Endothelial cell of umbilical vein (primary cell): ENCODE data around the gene MAP3K13. TPM values are rescaled to one million over a fixed set of nuclear protein-coding genes. Genes with fewer than 3 reads are reported as not detected.

Source experiments
- BruUV-seq: library from RNA; stranded (reverse); fragments of 400-500 nt; replicated peaks from 2 replicates; lab custom pipeline; 2021; lab: Mats Ljungman, UMichigan
- CTCF ChIA-PET: fragments of 300-600, 350-600 bp; sonication (Branson Sonifier 250); formaldehyde crosslinking; loops from one replicate; lab custom pipeline; 2021; ENCODE audit warnings: antibody characterized with exemption, inconsistent platforms; lab: Charles Lee
- POLR2A ChIA-PET: fragments of 300-600, 350-600 bp; sonication (Branson Sonifier 250); formaldehyde crosslinking; loops from one replicate; lab custom pipeline; 2021; ENCODE audit warnings: antibody characterized with exemption, inconsistent platforms; lab: Charles Lee
- DNase-seq: peaks from one replicate; pipeline ENCODE4 v3.0.0-alpha.2; 2011; ENCODE audit warnings: low read depth, low spot score
- FAIRE-seq: peaks from 2 replicates; lab custom pipeline; 2011; peaks lifted over from hg19 to GRCh38; lab: Jason Lieb, UNC
- H2AFZ ChIP-seq: 2 replicates; pipeline ENCODE4 v1.6.0; 2012; ENCODE audit warnings: low read depth, low read length, control low read depth, inconsistent platforms
- H3K27ac ChIP-seq: 2 replicates; pipeline ENCODE4 v1.5.1; 2011; ENCODE audit warnings: low read depth, mild to moderate bottlenecking, control low read depth, low read length, moderate library complexity; ENCODE audit not compliant: insufficient read depth
- H3K27me3 ChIP-seq, 2 experiments: 2 replicates each; pipeline versions ENCODE4 v1.6.0 to v1.6.1; 2011; ENCODE audit warnings: low read length in 2 of 2, mixed read lengths in 1 of 2; ENCODE audit not compliant: control insufficient read depth in 2 of 2, insufficient read depth in 2 of 2
- H3K36me3 ChIP-seq, 2 experiments: 2 replicates in 1 of 2; 3 replicates in 1 of 2; pipeline ENCODE4 v1.5.1; 2011; ENCODE audit warnings: low read length in 2 of 2, mild to moderate bottlenecking in 1 of 2, moderate library complexity in 1 of 2; ENCODE audit not compliant: control insufficient read depth in 2 of 2, insufficient read depth in 2 of 2; ENCODE audit errors: extremely low read depth in 1 of 2
- H3K4me1 ChIP-seq: 3 replicates; pipeline ENCODE4 v1.5.1; 2011; ENCODE audit warnings: mild to moderate bottlenecking, low read length; ENCODE audit not compliant: control insufficient read depth, insufficient read depth; ENCODE audit errors: extremely low read depth
- H3K4me2 ChIP-seq: 2 replicates; pipeline ENCODE4 v1.6.1; 2011; ENCODE audit warnings: low read length, control low read depth, mixed read lengths; ENCODE audit not compliant: insufficient read depth
- H3K4me3 ChIP-seq, 3 experiments: fragments of 200-600 bp in 1 of 3; sonication (generic), shearing (Covaris generic) in 1 of 3; replicated peaks in 1 of 3; 2 replicates each; pipeline ENCODE4 v1.5.1; 2011 to 2016; ENCODE audit warnings: control low read depth in 3 of 3, low read length in 3 of 3, mild to moderate bottlenecking in 2 of 3, inconsistent platforms in 1 of 3, low read depth in 1 of 3, moderate library complexity in 1 of 3; ENCODE audit not compliant: insufficient read depth in 1 of 3
- H3K79me2 ChIP-seq: 2 replicates; pipeline ENCODE4 v1.6.0; 2012; ENCODE audit warnings: low read length, inconsistent platforms; ENCODE audit not compliant: control insufficient read depth, insufficient read depth
- H3K9ac ChIP-seq: replicated peaks from 2 replicates; pipeline ENCODE3; 2011; ENCODE audit warnings: low read length, control low read depth; ENCODE audit not compliant: insufficient read depth; ENCODE audit errors: extremely low read depth
- H3K9me1 ChIP-seq: replicated peaks from 3 replicates; pipeline ENCODE4 v1.6.0; 2011; ENCODE audit warnings: mild to moderate bottlenecking, low read length; ENCODE audit not compliant: control insufficient read depth, insufficient read depth; ENCODE audit errors: extremely low read depth
- H3K9me3 ChIP-seq: replicated peaks from 2 replicates; pipeline ENCODE4 v1.5.1; 2012; ENCODE audit warnings: low read length, inconsistent platforms; ENCODE audit not compliant: control insufficient read depth, insufficient read depth
- H4K20me1 ChIP-seq: replicated peaks from 2 replicates; pipeline ENCODE3; 2011; ENCODE audit warnings: mild to moderate bottlenecking, low read length; ENCODE audit not compliant: control insufficient read depth, insufficient read depth; ENCODE audit errors: extremely low read depth
- CTCF ChIP-seq, 2 donors: IDR thresholded peaks; 1 replicate in 1 of 2; 2 replicates in 1 of 2; pipeline ENCODE4 v1.5.1; 2011; ENCODE audit warnings: low read length in 2 of 2, mild to moderate bottlenecking in 2 of 2, moderate library complexity in 2 of 2, control low read depth in 1 of 2, inconsistent platforms in 1 of 2, low read depth in 1 of 2; ENCODE audit not compliant: insufficient read depth in 1 of 2; ENCODE audit errors: extremely low read depth in 1 of 2
- EZH2 ChIP-seq: IDR thresholded peaks from 2 replicates; pipeline ENCODE4 v1.6.1; 2012; ENCODE audit warnings: borderline replicate concordance, low read depth, mild to moderate bottlenecking, moderate library complexity, low read length, inconsistent platforms; ENCODE audit not compliant: severe bottlenecking
- FOS ChIP-seq: IDR thresholded peaks from 2 replicates; pipeline ENCODE4 v1.6.1; 2011; ENCODE audit warnings: mild to moderate bottlenecking, low read length, moderate library complexity, borderline replicate concordance; ENCODE audit not compliant: insufficient read depth
- GATA2 ChIP-seq: IDR thresholded peaks from 2 replicates; pipeline ENCODE4 v1.7.0; 2011; ENCODE audit warnings: low read depth, mild to moderate bottlenecking, moderate library complexity, mixed read lengths, low read length; ENCODE audit not compliant: insufficient read length, insufficient read depth
- JUN ChIP-seq: IDR thresholded peaks from 2 replicates; pipeline ENCODE4 v1.6.1; 2011; ENCODE audit warnings: borderline replicate concordance, low read depth; ENCODE audit not compliant: insufficient read length, insufficient read depth
- MAX ChIP-seq: IDR thresholded peaks from 2 replicates; pipeline ENCODE4 v1.6.1; 2011; ENCODE audit not compliant: insufficient read depth, insufficient read length
- MYC ChIP-seq: IDR thresholded peaks from one replicate; pipeline ENCODE4 v1.6.1; 2011; ENCODE audit warnings: mild to moderate bottlenecking, low read depth, low read length
- POLR2A ChIP-seq: IDR thresholded peaks from 2 replicates; pipeline ENCODE4 v1.6.1; 2012; ENCODE audit warnings: low read depth, mild to moderate bottlenecking, control low read depth, low read length
- POLR2AphosphoS5 ChIP-seq: IDR thresholded peaks from 2 replicates; pipeline ENCODE4 v1.6.1; 2012; ENCODE audit warnings: low read depth, mild to moderate bottlenecking, control low read depth, low read length, moderate library complexity; ENCODE audit not compliant: insufficient read depth
- dilution Hi-C: fragments of 300-500 bp; cut with MboI; formaldehyde crosslinking; loops from one replicate; pipeline ENCODE4 v1.15.0; 2019; ENCODE audit warnings: low sequenced_read_pairs; ENCODE audit not compliant: extremely low pct_ligation_motif_present
- intact Hi-C: fragments of 100-400 bp; cut with micrococcal nuclease; formaldehyde crosslinking; loops from one replicate; pipeline ENCODE4 v1.10.0; 2022
- polyA plus RNA-seq, 4 experiments: library from polyadenylated mRNA; depleted of rRNA in 3 of 4; stranded (reverse) in 3 of 4; unstranded in 1 of 4; fragments of >200 nt; gene quantifications; 2 replicates each; pipeline versions ENCODE4 v1.2.1 to v1.2.3, GENCODE V29; 2011 to 2012; ENCODE audit warnings: missing spikeins in 1 of 4
- total RNA-seq: library from RNA; stranded (reverse); gene quantifications from 2 replicates; pipeline ENCODE4 v1.2.3, GENCODE V29; 2021

MAP3K13 gene
- total and polyA plus RNA-seq, 2 donors (not counting 3 experiments of a cell fraction or from before 2014, with no cell fraction given): 6.2 to 15.4 TPM

GRCh38 chr3:185517387-185518130 is 154.6 kb downstream of the MAP3K13 start:
- Histone ChIP-seq H3K4me2 (no peak overlapping the region), H3K4me3 (no peak overlapping the region), H2AFZ (no peak overlapping the region), H3K27ac (no peak overlapping the region), H4K20me1 (no peaks in the 10 kb centered on the region), H3K9me1 (no peaks in the 10 kb centered on the region), H3K9me3 (no peaks in the 10 kb centered on the region), H3K27me3 (no peaks in the 10 kb centered on the region), H3K9ac (no peak overlapping the region), H3K79me2 (no peaks in the 10 kb centered on the region), H3K4me1 (no peaks in the 10 kb centered on the region), H3K36me3 (no peaks in the 10 kb centered on the region)
- intact Hi-C loops: no loop called here
- TF ChIP-seq MAX (no peak), CTCF (IDR thresholded peaks at IDR 0.05; ENCODE audit: extremely low read depth in 1 of 2, insufficient read depth in 1 of 2, low read depth in 1 of 2, low read length in 2 of 2) (no peak), FOS (no peak), POLR2AphosphoS5 (no peak), JUN (no peak), POLR2A (no peak), GATA2 (no peak), EZH2 (no peak), MYC (no peak)
- ChIA-PET POLR2A (no interaction called here), CTCF (no interaction called here)
- BruUV-seq: no TSS peak
- no peak for DNase-seq
- no peak for FAIRE-seq
- dilution Hi-C loops: no loop called here
